Measurements from ENCODE around the gene RANBP3.

The RANBP3 gene

GRCh38 chr19:5877882-5878281 is 100.1 kb downstream of the RANBP3 start:
- no peak for DNase-seq

GRCh38 chr19:5877427-5877826 is 100.5 kb downstream of the RANBP3 start:
- no peak for DNase-seq

- peak; percentile 76 for DNase-seq
These were observed 103.4 kb downstream of the RANBP3 start for GRCh38 chr19:5874496-5874895.

GRCh38 chr19:5873617-5874199 is 104.2 kb downstream of the RANBP3 start:
- DNase-seq: no peak

- DNase-seq: no peak
These were observed 107.0 kb downstream of the RANBP3 start for GRCh38 chr19:5870986-5871394.

- no peak for DNase-seq
These were observed 110.5 kb downstream of the RANBP3 start for GRCh38 chr19:5867201-5868136.
